PFSK-1 (cell line): Measurements from ENCODE around the gene UFC1.

Experiments used
- FOXP2 ChIP-seq: optimal IDR thresholded peaks from 2 replicates; pipeline ENCODE3; 2011; ENCODE audit warnings: borderline replicate concordance, control low read depth, inconsistent platforms; ENCODE audit not compliant: insufficient read depth; ENCODE audit errors: extremely low read length, extremely low read depth
- POLR2AphosphoS5 ChIP-seq: IDR thresholded peaks from 2 replicates; pipeline ENCODE4 v1.6.1; 2012; ENCODE audit warnings: low read depth, mild to moderate bottlenecking, control low read depth, low read length, moderate library complexity
- REST ChIP-seq, 2 experiments: IDR thresholded peaks; 2 replicates each; pipeline versions ENCODE4 v1.6.1 to v1.8.0; 2011 to 2012; ENCODE audit warnings: low read depth in 2 of 2, low read length in 2 of 2, control low read depth in 1 of 2, inconsistent platforms in 1 of 2, mild to moderate bottlenecking in 1 of 2, moderate library complexity in 1 of 2; ENCODE audit not compliant: insufficient read depth in 1 of 2
- SIN3A ChIP-seq: IDR thresholded peaks from 2 replicates; pipeline ENCODE4 v1.6.1; 2012; ENCODE audit warnings: mild to moderate bottlenecking, low read length, moderate library complexity, borderline replicate concordance; ENCODE audit not compliant: insufficient read depth
- TAF1 ChIP-seq: IDR thresholded peaks from 2 replicates; pipeline ENCODE4 v1.6.1; 2012; ENCODE audit warnings: low read length, control low read depth, borderline replicate concordance; ENCODE audit not compliant: insufficient read depth

GRCh38 chr1:161160671-161161145, 6.9 kb downstream of the UFC1 start:
- TF ChIP-seq TAF1 (no peak), REST (IDR thresholded peaks at IDR 0.05; ENCODE audit: insufficient read depth in 1 of 2, low read depth in 2 of 2, low read length in 2 of 2) (no peak), POLR2AphosphoS5 (no peak), FOXP2 (no peak), SIN3A (no peak)
